ENCODE results near the gene NOCT.
A peak's percentile ranks its signal among the peaks of the same experiment; 100 is the strongest.

Gene NOCT

GRCh38 chr4:139015269-139015947 lies at the start of gene NOCT:
TSS of gene NOCT (plus strand) at chr4:139015781. CDS start at chr4:139015982, 201 bp downstream.
- POLR2A ChIA-PET (ENCODE audit: low non-redundant PET), result no interaction called here
- CTCF ChIA-PET, result interaction anchor here (0.6 to 1.3 kb wide), 6 partner anchors 15 to 1056 kb away, joined by 3 to 6 read pairs (median 4); no protein-coding TSS in a partner anchor
- TF ChIP-seq CTCF (conservative IDR thresholded peaks at IDR 0.05; ENCODE audit: low read depth), result no peak
- peak; percentile 85 for DNase-seq (ENCODE audit: low spot score)
- H3K27ac ChIP-seq, result peak within 1 kb of the TSS; percentile 94

- ChIA-PET CTCF (no interaction called here), POLR2A (ENCODE audit: low non-redundant PET) (no interaction called here)
- no peak for TF ChIP-seq CTCF (conservative IDR thresholded peaks at IDR 0.05; ENCODE audit: low read depth)
- no peak overlapping the region for H3K27ac ChIP-seq
- no peak for DNase-seq (ENCODE audit: low spot score)
Measured at GRCh38 chr4:138967313-138967712, 48.3 kb upstream of the NOCT start.

- no peak for TF ChIP-seq CTCF (conservative IDR thresholded peaks at IDR 0.05; ENCODE audit: low read depth)
- DNase-seq (ENCODE audit: low spot score), result no peak
- CTCF ChIA-PET, result no interaction called here
- no peak overlapping the region for H3K27ac ChIP-seq
- POLR2A ChIA-PET (ENCODE audit: low non-redundant PET), result no interaction called here
Measured at GRCh38 chr4:138972956-138973801, 42.4 kb upstream of the NOCT start.

- ChIA-PET CTCF (interaction anchor here (0.6 kb wide), 1 partner anchor 957 kb away, joined by 5 read pairs; no protein-coding TSS in a partner anchor), POLR2A (ENCODE audit: low non-redundant PET) (no interaction called here)
- DNase-seq (ENCODE audit: low spot score), result no peak
- H3K27ac ChIP-seq, result no peak overlapping the region
- TF ChIP-seq CTCF (conservative IDR thresholded peaks at IDR 0.05; ENCODE audit: low read depth), result no peak
Measured at GRCh38 chr4:138975225-138975624, 40.4 kb upstream of the NOCT start.

GRCh38 chr4:138976526-138976925 lies 39.1 kb upstream of the NOCT start:
- CTCF ChIA-PET, result interaction anchor here (0.6 kb wide), 1 partner anchor 819 kb away, joined by 3 read pairs; no protein-coding TSS in a partner anchor
- no peak for TF ChIP-seq CTCF (conservative IDR thresholded peaks at IDR 0.05; ENCODE audit: low read depth)
- POLR2A ChIA-PET (ENCODE audit: low non-redundant PET), result no interaction called here
- DNase-seq (ENCODE audit: low spot score), result no peak
- no peak overlapping the region for H3K27ac ChIP-seq

GRCh38 chr4:138977524-138977923 lies 38.1 kb upstream of the NOCT start:
- ChIA-PET CTCF (interaction anchor here (0.7 kb wide), 1 partner anchor 1932 kb away, joined by 3 read pairs; no protein-coding TSS in a partner anchor), POLR2A (ENCODE audit: low non-redundant PET) (no interaction called here)
- H3K27ac ChIP-seq, result no peak overlapping the region
- no peak for DNase-seq (ENCODE audit: low spot score)
- no peak for TF ChIP-seq CTCF (conservative IDR thresholded peaks at IDR 0.05; ENCODE audit: low read depth)

Measured in RWPE1 (cell line).